Non-pigmented ciliary epithelial cell (primary cell): ENCODE measurements around the gene CEP350.

Experiments
- DNase-seq: peaks from one replicate; pipeline ENCODE4 v3.0.0-alpha.2; 2010; ENCODE audit warnings: low read depth

Gene CEP350, protein sequence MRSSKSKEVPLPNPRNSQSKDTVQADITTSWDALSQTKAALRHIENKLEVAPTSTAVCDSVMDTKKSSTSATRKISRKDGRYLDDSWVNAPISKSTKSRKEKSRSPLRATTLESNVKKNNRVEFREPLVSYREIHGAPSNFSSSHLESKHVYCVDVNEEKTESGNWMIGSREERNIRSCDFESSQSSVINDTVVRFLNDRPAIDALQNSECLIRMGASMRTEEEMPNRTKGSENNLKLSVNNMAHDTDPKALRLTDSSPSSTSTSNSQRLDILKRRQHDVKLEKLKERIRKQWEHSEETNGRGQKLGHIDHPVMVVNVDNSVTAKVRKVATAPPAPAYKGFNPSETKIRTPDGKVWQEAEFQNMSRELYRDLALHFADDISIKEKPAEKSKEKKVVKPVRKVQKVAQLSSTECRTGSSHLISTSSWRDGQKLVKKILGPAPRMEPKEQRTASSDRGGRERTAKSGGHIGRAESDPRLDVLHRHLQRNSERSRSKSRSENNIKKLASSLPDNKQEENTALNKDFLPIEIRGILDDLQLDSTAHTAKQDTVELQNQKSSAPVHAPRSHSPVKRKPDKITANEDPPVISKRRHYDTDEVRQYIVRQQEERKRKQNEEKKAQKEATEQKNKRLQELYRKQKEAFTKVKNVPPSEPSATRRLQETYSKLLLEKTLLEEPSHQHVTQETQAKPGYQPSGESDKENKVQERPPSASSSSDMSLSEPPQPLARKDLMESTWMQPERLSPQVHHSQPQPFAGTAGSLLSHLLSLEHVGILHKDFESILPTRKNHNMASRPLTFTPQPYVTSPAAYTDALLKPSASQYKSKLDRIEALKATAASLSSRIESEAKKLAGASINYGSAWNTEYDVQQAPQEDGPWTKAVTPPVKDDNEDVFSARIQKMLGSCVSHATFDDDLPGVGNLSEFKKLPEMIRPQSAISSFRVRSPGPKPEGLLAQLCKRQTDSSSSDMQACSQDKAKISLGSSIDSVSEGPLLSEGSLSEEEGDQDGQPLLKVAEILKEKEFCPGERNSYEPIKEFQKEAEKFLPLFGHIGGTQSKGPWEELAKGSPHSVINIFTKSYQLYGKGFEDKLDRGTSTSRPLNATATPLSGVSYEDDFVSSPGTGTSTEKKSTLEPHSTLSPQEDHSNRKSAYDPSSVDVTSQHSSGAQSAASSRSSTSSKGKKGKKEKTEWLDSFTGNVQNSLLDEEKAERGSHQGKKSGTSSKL (N-terminal part only)

DNA sequence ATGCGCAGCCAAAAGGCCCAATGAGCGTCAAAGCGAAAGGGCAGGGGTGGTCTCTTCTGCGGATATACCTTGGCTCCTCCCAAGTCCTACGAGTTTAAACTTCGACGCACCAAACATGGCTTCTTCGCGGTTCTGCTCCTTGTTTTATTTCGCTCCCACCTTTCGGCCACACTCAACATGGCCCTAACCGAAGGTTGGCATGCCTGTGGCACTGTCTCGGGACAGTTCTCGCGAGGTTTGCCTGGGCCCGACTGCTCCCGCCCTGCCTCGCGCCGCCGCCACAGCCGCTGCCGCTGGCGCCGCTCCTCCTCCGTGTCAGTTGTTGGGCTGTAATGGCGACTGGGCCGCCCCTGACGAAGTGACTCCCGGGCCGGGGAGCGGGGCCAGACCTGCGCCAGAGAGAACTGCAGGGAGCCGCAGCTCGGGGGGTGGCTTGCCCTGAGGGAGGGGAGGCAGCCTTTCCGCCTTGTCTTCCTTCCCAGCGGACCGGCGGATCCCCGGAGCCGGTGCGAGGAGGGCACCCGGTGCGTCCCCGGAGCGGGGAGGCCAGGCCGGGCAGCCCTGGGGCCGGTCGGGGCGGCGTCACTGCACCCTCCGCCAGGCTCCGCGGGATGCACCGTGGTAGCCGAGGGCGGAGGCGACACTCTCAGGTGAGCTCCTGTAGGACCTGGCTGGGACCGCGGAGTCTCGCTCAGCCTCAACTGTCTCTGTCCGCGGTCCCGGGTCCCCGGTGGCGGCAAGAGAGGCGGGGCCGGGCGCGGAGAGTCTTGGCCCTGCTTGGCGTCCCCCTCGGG, at the start of gene CEP350:
CEP350 (plus strand) TSS at position 318 of the 794 bp plus-strand sequence. CDS start 31,372 bp downstream, outside the sequence.
- peak; percentile 98 for DNase-seq

DNA sequence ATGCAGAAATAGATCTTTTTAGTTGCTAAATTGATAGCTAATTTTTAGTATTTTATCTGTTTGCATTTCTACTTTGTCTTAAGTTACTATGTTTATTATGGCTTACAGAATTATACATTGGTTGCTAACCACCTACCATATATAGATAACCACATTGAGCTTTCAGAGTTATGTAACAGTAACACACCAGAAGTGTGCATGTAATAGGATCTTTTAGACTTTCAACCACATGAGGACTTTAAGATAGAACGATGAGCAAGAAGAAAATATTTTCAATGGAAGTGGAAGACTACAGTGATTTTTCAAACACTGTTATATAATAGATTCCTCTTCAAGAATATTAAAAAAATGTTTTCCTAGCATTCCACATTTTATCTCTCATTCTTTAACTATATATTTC, 43.7 kb upstream of the CEP350 start:
- DNase-seq: no peak

DNA sequence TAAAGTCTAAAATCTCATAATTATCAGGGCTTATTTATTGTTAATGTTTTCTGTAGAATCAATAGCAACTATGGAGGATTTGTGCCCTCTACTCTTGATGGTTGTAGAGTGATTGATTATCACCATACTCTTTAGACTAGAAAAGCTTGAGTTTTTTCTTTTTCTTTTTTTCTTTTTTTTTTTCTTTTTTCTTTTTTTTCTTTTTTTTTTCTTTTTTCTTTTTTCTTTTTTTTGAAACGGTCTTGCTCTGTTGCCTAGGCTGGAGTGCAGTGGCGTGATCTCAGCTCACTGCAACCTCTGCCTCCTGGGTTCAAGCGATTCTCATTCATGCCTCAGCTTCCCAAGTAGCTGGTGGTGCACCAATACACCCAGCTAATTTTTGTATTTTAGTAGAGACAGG, 42.8 kb upstream of the CEP350 start:
- DNase-seq: no peak

DNA sequence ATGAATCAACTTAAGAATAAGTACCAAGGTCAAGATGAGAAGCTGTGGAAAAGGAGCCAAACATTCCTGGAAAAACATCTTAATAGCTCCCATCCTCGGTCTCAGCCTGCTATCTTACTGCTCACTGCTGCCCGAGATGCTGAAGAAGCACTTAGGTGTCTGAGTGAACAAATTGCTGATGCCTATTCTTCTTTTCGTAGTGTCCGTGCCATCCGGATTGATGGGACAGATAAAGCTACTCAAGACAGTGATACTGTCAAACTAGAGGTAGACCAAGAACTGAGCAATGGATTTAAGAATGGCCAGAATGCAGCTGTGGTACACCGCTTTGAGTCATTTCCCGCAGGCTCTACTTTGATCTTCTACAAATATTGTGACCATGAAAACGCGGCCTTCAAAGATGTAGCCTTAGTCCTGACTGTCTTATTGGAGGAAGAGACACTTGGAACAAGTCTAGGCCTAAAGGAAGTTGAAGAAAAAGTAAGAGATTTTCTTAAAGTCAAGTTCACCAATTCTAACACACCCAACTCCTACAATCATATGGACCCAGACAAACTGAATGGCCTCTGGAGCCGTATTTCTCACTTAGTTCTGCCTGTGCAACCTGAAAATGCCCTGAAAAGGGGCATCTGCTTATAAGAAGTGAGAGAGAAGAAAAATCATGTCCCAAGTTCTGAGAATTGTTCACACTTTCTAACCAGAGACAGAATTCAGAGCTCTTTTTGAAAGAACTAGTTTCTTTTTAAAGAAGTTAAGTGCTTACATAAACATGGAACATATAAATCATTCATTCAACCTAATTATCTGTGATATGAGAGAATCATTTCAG, 36.8 kb upstream of the CEP350 start:
- no peak for DNase-seq

DNA sequence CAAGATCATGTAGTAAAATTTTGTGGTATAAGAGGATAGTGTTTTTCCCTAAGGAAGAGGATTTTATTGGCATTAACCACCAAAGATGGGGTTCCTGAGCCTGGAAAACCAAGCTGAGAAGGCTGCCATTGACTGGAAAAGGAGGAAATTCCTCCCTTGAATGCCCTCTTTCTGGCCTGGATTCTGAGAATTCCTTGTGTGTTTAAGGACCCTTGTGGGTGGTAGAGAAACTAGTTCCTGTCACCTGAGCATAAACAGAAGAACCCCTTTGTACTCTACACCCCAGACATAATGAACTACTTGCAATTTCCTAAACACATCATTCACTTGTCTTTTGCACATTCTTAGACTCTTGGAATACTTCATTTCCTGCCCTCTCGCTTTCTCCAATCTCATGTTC, 33.1 kb upstream of the CEP350 start:
- no peak for DNase-seq

DNA sequence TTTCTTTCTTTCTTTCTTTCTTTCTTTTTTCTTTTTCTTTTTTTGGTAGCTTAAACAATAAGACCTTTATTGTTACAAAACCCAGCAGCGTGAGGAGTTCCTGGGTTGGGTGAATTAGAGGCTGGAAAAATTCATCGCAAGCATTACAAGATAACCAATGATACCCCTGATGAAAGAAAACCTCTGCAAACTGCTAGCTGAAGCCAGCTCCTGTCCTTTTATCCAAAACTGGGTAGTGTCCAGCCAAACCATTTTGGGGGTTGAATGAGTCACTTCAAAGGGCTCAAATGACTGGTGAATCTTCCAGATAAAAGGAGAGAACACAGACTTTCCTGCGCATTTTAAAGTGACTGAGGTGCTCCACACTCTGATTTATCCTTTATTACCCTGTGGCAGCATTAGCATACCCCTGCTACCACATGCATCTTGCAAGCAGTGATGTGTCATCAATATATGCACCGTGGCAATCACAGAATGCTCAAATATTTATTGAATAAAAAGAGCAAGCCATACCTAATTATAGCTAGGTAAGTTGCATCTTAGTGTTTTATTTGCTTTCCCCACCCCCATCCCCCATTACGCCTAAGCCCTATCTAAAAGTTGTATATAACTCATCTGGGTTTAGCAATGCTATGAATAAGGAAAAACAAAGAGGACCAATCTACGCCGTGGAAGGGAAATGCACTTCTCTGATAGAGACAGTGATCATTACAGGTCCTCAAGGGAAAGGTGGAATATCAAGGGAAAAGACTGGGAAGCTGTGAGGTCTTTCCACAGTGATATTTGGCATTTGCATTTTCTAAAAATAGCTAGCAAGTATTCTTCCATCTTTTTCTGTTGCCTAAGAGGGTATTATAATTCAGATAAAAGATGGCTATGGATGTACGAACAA, 32.4 kb upstream of the CEP350 start:
- no peak for DNase-seq

DNA sequence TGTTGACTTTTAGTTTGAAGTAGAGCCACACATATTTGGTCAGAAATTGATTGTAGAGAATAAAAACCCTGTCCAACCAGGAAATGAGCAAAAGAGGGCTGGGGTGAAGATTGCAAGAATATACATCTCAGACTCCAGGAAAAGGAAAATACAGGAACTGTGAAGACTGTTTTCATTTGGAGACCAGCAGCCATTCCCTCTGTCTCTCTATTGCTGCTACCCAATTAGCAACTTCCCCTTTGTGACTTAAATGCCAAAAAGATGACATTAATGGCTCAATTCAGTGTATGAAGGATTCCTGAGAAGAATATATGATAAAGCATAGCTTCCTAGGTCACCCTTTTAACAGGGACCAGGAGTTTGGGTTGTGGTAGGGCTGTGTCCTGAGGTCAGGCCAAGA, 31.6 kb upstream of the CEP350 start:
- no peak for DNase-seq

DNA sequence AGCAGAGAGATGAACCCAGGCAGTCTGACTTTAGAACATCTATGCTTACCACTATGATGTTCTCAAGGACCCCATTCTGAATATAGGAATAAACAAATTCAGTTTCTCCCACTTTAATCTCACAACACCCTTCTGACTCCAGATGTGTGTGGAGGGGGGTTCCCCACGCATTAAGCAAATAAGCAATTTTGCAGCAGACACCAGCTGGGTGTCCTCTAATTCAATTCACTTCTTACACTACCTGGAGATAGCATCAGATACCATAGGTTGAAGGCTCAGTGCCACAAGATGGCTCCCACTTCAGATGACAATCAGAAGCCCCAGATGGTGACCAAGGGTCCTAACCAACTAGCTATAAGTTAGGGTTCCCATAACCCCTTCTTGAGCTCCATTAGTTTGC, 30.3 kb upstream of the CEP350 start:
- DNase-seq: no peak

DNA sequence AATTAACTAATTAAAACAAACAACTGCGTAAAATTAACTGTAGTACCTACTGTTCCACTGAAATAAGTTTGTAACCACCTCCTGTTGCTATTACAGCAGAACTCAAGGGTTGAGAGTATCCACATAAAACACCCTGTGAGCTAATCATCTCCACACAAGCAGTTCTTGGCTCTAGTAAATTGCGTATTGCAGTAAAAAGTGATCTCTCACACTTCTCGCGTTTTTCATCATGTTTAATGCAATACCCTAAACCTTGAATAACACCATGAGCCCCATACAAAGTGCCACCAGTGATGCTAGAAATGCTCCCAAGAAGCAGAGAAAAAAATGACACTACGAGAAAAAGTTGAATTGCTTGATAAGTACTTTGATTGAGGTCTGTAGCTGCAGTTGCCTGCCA, 29.3 kb upstream of the CEP350 start:
- DNase-seq: no peak

DNA sequence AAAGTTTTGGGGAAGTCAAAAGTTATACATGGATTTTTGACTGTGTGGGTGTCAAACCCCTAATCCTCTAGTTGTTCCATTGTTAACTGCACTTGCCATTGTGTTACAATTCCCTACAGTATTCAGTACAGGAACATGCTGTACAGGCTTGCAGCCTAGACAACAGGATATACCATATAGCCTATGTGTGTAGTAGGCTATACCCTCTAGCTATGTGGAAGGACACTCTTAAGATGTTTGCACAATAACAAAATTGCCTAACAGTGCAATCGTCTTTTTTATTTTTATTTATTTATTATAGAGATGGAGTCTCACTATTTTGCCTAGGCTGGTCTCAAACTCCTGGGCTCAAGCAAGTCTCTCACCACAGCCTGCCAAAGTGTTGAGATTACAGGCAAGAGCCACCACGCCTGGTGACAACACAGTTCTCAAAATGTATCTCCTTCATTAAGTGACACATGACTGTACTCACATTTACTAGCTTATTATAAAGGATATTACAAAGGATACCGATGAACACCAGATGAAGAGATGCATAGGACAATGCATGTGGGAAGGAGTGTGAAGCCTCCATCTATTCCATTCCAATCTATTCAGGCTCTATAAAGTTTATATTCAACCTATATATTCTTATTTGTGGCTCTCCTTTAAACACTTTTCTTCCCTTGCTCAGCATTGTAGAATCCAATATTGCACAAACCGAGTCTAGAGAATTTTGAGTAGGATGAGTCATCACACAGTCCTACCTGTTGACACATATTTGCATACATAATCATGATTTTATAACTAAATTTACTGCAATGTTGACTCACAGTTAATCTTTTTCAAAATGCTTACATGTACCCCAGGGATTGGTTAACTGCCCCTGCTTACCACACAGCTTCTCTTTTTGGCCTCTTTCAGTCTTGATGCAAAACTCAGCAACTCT, 28.4 kb upstream of the CEP350 start:
- DNase-seq: peak; percentile 24

DNA sequence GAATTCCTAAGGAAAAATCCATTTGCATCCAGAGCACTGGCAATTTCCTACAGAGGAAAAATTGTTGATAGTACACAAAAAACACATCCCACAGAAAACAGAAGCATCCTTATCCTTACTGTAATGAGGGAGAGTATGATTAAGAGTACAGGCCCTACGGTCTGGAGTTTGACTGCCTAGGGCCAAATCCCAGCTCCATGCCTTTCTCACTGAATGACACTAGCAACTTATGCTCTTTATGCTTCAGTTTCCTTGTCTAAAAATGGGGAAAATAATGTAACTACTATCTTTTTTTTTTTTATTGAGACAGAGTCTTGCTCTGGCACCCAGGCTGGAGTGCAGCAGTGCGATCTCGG, 27.8 kb upstream of the CEP350 start:
- no peak for DNase-seq

DNA sequence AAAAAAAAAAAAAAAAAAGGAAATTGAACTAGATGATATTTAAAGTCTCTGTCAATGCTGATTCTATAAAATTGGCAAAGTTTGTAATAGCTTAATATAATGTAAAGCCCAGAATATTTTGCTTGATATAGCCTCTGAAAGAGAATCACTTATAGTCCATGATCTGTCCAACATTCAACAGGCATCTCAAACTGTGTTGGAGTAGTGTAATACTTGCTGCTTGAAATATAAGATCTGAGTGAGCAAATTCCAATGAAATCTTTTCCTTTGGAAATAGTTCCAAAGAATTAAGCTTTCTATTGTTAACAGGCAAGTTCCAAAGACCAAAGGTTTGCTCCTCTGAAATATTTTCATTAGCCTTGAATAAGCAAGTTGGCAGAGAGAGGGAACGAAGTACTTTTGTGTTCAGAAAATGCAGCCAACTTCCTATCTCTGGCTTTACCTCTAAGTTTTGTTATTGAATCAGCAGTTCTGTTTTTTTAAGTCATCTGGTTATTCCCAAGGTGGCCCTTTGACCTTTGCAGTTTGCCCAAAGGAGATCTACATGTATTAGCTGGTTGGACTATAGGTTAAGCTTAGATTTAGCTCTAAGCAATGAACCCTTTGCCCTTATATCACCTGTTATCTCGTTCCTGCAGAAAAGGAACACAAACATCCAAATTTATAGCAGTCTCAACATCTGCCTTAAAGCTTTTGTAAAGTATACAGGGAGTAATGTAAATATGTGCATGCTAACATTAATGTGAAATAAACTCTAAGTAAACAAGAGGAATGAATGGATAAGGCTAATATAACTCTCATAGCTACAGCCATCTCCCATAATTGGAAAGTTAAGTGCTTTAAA, 24.4 kb upstream of the CEP350 start:
- DNase-seq: no peak

DNA sequence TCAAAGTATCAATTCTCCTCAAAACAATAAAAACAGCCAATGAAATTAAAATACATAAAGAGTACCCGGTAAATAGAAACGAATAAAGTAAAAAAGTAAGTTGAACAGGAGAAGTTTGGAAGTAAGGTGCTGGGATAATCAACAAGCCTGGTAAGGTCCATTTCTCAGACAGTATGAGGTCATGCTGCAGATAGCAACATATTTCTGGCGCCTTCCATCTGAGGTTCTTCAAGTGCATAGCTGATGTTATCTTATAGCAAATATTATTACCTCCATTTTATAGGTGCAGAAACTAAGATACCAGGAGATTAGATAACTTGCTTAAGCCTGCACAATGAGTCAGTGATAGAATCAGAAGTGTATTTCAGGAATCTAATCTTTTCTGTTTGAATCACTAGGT, 23.7 kb upstream of the CEP350 start:
- no peak for DNase-seq

DNA sequence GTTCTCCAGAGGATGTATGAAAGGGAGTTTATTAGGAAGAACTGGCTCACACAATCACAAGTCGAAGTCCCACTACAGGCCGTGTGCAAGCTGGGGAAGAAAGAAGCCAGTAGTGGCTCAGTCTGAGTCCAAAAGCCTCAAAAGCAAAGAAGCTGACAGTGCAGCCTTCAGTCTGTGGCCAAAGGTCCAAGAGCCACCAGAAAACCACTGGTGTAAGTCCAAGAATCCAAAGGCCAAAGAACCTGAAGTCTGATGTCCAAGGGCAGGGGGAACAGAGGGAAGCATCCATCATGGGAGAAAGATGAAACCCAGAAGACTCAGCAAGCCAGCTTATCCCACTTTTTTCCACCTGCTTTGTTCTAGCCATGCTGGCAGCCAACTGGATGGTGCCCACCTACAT, 21.4 kb upstream of the CEP350 start:
- DNase-seq: no peak

DNA sequence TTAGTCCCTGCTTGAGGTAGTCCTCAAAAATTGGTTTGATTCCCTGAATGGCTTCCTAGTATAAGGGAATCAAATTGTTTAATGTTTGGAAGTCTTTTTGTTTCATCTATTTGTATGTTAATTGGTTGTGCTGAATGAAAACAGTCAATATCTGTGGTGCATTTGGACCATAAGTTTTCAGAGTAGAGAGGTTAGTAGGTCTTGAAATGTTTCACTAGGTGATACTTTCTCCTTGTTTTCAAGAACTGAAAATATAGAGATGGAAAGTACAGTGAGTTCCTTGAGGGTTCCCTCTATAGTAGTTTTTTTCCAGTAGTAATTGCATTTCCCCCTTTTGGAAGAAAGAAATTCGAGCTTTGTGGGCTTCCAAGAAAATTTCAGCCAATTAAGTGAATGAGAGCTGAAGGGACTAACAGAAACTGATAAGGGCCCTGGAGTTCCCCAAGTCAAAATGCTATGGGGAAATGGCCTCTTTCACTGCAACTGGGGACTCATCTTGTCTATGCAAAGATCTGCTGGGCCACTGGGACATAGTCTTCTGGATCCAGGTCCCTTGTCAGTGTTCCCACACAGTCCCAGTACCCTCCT, 18.6 kb upstream of the CEP350 start:
- DNase-seq: no peak

DNA sequence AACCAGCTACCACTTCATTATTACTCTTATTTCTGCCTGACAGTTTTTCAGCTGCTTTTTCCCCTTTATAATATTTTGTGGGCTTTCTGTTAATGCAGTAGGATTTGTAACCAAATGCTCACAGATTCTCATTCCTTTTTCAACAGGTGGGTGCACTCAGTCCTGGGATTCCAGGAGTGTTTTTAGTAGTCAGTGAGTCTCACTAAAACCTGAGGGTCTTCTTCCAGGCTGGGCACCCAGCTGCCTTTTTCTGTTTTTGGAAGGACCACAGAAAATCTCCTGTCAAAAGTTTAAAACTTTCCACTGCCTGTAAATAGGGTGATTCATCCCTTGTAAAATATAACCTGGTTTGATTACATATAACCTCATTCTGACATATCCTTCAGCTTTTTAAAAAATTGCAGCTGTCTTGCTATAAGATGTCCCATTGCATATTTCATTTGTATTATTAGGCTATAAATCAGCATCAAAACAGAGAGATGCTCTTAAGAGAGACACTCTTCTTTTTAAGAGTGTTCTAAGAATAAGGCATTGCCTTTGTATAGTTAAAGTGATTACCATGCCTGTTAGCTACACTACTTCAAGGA, 16.8 kb upstream of the CEP350 start:
- no peak for DNase-seq

DNA sequence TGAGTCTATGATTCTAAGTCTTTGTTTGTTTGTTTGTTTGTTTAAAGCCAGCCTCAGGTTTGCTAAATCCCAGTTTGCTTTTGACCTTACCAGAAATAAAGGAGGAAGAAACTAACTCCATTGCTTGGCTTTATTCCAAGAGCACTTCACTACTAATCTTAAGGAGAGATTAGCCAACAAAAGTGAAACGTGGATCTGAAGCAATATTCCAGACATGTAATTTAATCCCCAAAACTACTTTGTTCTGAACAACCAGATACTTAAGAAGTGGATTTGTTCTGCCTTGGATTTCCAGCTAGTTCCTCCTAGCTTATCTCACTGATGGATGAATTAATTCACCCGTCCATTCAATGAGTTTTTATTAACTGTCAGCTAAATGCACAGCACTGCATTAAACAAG, 15.9 kb upstream of the CEP350 start:
- no peak for DNase-seq
